GM10248 (cell line): ENCODE measurements around the gene LHFPL3.

Experiments
- CTCF ChIA-PET: fragments of 300-600 bp; sonication (Branson Sonifier 250); formaldehyde crosslinking; extraction: SDS; loops from one replicate; lab custom pipeline; 2021; ENCODE audit warnings: antibody characterized with exemption; lab: Yijun Ruan, JAX
- POLR2A ChIA-PET: fragments of 350-650 bp; sonication (Branson Sonifier 250); formaldehyde crosslinking; extraction: SDS; loops from one replicate; lab custom pipeline; 2020; ENCODE audit warnings: antibody characterized with exemption; lab: Yijun Ruan, JAX
- DNase-seq: peaks from one replicate; pipeline ENCODE4 v3.0.0; 2012; ENCODE audit errors: extremely low spot score
- TF ChIP-seq, protein P1 (sequence below): IDR thresholded peaks from 2 replicates; pipeline ENCODE4 v1.5.1; 2012; ENCODE audit warnings: mild to moderate bottlenecking, low read depth; ENCODE audit errors: extremely low read depth, missing control alignments, control extremely low read depth

Gene LHFPL3

DNA sequence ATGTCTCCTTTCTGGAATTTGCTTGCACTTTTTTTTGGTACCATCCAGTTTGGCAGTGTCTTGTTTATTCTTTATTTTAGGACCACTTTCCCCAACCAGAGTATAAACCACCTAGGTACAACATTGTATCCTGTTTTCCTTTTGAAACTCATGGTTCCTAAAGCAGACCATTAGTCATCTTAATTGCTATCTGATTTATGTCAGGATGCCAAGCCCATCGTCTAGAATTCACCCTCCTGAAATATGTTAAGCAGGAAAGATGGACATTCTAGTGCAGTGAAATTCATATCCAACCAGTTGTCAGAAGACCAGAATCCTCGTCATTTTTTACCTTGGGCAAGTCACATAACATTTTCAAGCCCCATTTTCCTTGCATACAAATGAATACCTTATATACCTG lies 462.0 kb downstream of the LHFPL3 start:
- POLR2A ChIA-PET: no interaction called here
- TF ChIP-seq, protein P1, sequence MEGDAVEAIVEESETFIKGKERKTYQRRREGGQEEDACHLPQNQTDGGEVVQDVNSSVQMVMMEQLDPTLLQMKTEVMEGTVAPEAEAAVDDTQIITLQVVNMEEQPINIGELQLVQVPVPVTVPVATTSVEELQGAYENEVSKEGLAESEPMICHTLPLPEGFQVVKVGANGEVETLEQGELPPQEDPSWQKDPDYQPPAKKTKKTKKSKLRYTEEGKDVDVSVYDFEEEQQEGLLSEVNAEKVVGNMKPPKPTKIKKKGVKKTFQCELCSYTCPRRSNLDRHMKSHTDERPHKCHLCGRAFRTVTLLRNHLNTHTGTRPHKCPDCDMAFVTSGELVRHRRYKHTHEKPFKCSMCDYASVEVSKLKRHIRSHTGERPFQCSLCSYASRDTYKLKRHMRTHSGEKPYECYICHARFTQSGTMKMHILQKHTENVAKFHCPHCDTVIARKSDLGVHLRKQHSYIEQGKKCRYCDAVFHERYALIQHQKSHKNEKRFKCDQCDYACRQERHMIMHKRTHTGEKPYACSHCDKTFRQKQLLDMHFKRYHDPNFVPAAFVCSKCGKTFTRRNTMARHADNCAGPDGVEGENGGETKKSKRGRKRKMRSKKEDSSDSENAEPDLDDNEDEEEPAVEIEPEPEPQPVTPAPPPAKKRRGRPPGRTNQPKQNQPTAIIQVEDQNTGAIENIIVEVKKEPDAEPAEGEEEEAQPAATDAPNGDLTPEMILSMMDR: no peak
- DNase-seq: no peak
- CTCF ChIA-PET: interaction anchor here (1.5 to 2.5 kb wide), 2 partner anchors 9 to 12 kb away, joined by 3 to 10 read pairs; no protein-coding TSS in a partner anchor

DNA sequence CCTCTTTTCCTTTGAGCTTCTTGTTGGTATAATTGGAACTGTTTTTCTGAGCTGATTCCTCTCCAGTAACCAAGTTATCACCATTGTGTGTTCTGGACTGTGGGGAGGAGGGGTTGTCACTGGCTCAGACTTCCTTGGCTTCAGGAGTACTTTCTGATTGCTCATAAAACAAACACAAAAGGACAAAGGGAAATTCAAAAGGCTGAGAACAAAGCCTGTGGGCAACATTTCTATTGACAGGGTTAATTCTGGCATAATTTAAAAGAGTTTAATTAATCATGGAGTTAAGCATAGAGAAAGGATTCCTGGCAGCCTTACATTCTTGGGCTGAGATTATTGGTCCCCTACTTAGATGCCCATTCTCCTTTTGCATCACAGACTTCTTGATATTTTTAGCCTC lies 462.7 kb downstream of the LHFPL3 start:
- CTCF ChIA-PET: interaction anchor here (1.2 to 2.5 kb wide), 2 partner anchors 9 to 92 kb away, joined by 3 to 10 read pairs; no protein-coding TSS in a partner anchor
- TF ChIP-seq, protein P1: no peak
- POLR2A ChIA-PET: no interaction called here
- DNase-seq: no peak

DNA sequence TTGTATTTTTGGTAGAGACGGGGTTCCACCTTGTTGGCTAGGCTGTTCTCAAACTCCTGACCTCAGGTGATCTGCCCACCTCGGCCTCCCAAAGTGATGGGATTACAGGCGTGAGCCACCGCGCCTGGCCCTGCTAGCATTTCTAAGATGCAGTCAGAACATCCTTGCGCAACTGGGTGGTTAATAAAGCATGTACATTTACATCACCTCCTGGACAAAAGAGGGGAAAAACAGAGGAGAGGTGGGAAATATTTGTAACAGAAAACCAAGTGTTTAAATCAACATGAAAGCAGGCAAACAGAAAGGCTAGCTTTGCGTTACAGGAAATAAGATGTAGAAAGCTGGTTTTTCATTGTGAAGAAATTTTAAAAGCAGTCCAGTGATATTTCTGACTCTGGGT lies 464.7 kb downstream of the LHFPL3 start:
- no peak for DNase-seq
- POLR2A ChIA-PET: no interaction called here
- CTCF ChIA-PET: interaction anchor here (1.2 to 1.3 kb wide), 2 partner anchors 10 to 16 kb away, joined by 3 read pairs; no protein-coding TSS in a partner anchor
- TF ChIP-seq, protein P1: no peak

DNA sequence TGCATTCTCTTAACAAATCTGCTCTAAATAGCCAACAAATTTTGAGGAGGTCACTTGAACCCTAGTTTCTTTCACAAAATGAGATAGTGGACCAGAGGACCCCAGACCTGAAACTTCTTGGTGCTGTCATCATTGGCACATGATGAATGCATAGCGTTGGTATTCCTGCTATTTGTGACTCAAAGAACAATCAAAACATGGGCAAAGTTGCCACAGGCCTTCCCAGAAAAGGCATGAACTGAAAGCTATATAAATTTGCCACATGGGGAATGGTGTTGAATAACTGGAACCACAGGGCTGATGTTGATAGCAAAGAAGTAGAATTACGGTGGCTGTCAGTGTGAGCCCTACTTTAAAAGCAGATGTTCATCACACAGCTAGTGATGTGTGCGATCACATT lies 465.8 kb downstream of the LHFPL3 start:
- CTCF ChIA-PET: interaction anchor here (1.3 kb wide), 1 partner anchor 15 kb away, joined by 3 read pairs; no protein-coding TSS in a partner anchor
- POLR2A ChIA-PET: no interaction called here
- no peak for DNase-seq
- TF ChIP-seq, protein P1: no peak

DNA sequence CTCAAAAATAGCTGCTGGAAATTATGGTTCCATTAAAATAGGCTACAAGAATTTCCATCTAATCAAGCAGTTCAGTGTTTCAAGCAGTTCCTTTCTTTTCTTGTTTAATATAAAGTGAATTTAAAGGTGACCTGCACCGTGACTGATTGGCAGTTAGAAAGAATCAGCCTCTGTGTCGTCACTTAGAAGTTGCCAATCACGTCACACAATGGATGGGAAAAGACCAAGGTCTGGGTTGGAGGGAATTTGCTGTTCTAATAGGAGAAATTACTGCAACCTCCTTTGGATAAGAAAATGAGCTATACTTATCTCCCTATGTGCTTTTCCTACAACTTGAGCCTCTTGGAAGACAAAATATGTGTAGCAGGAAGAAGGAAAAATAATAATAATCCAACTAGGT lies 466.2 kb downstream of the LHFPL3 start:
- no peak for DNase-seq
- CTCF ChIA-PET: no interaction called here
- POLR2A ChIA-PET: no interaction called here
- TF ChIP-seq, protein P1: no peak

DNA sequence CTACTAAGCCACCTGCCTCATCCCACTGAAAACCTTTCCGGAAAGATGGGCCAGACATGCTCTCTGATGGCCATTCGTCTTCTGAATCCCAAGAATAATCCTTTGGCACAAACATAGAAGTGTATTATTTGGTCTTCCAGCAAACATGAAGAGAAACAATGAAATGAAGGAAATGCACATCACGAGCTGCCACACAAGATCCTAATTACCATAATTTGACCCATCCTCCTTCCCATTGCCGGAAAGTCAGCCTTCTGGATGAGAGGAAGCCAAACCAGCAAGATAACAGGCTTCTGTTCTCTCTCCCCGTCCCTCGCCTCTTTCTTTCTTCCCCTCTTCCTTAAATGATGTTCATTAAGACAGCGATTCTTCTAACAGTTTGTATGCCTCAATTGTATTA lies 466.7 kb downstream of the LHFPL3 start:
- CTCF ChIA-PET: no interaction called here
- TF ChIP-seq, protein P1: no peak
- DNase-seq: no peak
- POLR2A ChIA-PET: no interaction called here
